ENCODE measurements around the gene CHMP2B.
A peak's percentile ranks its signal among the peaks of the same experiment; 100 is the strongest.

The CHMP2B gene, protein sequence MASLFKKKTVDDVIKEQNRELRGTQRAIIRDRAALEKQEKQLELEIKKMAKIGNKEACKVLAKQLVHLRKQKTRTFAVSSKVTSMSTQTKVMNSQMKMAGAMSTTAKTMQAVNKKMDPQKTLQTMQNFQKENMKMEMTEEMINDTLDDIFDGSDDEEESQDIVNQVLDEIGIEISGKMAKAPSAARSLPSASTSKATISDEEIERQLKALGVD

DNA sequence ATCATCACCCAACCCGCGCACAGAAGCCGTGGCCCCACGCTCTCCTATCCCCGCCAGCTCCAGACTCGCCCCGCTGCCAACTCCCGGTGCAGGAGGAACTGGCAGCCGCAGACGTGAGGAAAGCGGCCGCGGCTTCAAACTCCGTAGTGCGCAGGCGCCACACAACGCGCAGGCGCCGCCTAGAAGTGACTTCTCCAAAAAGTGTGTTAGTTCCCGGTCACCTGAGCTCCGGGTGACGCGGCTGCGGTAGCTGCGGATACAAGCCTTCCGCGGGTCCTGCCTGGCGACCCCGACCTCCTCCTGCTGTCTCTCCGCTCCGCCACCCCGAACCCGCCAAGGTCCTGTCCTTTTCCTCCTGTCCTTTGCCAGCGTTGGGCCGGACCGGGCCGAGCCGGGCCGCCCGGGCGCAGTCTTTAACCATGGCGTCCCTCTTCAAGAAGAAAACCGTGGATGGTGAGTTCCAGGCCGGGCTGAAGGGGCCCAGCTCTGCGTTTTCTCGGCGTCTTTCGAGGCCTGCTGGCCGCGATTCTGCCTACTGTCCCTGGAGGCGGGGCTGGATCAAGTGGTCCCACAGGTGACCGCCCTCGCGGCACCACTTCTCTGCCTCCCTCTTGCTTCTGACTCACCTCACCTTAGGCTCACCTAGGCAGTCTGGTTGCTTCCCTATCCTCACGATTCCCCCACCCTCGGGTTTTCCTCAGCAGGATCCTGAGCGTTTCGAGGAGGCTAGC lies at the start of gene CHMP2B:
Gene CHMP2B, plus strand, starts transcription at position 206 of the 731 bp plus-strand sequence. Its CDS starts 214 bp downstream, at position 420.
- DNase-seq = peak; percentile 72

DNA sequence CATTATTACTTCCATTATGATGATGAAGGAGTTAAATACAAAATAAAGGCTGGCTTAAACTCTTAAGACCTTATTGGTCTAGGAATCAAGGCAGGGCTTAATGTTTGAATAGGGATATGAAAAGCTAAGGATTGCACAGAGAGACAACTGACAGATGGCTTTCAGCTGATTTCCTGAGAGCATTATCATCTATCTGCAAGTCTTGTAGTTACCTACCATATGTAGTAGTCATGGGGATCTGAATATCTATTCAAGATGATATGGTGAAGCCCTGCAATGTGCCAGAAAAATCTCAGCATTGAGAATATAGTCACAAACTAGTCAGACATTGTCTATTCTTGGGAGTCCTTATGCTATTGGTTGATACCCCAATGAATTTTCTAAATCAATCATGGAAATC lies 47.5 kb upstream of the CHMP2B start:
- no peak for DNase-seq

DNA sequence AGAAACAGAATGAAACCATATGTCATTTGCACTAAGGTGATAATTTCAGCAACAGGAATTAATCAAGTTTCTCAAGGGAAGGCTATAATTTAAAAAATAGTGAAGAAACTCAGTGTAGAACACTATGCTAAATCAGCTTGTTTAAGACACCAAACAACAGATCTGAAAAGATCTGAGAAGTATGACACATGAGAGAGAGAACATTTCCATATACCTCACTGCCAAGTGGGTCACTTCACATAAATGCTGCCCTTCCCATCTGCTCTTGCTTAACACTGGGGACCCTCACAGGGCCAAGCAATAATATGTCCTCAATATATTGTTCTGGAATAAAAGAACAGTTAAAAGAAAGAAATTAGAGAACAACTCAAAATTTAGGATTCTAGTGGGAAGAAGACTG lies 45.6 kb upstream of the CHMP2B start:
- DNase-seq = no peak

DNA sequence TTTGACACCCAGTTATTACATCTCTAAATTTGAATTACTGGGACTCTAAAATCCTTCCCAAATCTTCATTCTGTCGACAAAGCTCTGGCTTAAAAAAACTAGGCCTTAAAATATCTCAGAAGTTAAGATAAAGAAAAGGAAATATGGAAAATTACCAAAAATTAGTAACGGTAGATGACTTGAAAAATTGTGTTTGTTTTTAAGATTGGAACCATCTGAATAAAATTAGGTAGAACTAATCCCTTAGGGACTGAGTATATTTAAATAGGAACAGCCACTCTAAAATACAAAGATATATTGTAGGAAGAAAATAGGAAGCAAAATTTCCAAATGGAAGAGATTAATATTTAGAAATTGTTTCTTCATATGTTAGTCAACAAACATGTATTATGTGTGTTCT lies 45.1 kb upstream of the CHMP2B start:
- DNase-seq = no peak

DNA sequence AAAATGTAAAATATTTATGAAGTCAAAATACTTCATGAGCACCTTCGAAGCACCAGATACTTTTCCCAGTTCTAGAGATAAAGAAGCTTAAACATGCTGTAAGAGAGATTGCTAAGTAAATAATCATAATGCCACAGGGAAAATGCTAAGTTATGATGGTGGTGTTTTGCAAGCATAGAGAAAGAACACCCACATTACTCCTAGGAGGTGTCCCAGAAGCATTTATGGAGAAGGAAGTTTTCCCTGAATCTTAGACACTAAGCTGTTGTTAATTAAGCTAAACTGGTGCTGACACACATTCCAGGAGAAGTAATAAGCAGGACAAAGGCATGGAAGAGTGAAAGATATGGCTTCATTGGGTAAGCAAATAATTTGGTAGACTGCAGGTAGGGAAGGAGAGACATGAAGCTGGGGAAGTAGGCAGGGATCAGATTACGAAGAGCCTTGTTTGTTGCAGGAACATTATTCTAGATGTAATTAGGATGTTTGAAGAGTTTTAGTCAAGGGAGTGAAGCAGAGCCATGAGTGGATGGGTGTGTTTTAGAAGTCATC lies 40.4 kb upstream of the CHMP2B start:
- DNase-seq = no peak

DNA sequence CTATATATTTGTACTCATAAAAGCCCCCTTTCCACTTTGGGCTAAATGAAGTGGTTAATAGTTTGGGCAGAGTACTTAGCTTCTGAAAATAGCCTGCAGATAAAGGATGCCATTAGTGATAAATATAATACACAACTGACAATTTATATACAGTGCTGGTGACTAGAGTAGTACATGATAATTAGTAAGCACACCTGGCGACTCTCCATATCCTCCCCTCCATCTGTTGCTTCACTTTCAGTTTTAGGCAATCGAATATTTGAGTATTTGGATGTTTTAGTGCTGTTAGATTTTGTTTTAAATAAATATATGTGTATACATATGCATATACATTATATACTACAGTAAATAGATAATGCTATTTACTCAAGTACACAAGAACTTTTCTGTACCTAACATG lies 35.9 kb upstream of the CHMP2B start:
- DNase-seq = no peak

DNA sequence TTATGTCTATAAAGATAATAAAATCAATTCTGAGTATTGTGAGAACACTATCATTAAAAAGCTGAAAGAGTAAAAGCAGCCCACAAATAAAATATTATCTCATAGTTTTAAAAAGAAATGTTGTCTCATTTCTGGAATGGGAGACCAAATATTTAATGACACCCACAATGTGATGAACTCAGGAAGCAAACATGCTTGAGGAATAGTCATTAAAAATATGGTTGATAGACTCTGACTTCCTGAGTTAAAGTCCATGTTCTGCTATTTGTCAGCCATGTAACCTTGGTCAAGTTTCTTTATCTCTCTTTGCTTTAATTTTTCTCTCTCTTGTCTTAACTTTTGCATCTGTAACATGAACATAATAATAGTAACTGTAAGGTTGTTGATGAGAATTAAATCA lies 35.5 kb upstream of the CHMP2B start:
- no peak for DNase-seq

DNA sequence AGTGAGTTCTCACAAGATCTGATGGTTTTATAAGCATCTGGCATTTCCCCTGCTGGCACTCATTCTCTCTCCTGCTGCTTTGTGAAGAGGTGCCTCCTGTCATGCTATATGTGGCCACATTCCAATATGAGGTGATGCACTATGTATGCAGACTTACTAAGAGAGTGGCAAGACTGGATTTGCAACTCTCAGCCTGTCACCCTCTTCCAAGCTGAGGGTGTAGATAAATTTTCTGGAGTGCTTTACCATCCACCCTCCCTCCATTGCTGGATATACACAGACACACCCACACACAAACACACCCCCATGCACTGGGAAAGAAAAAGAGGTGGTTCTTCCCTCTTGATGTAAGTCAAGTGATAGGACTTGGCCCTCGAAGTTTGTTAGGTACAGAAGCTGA lies 30.2 kb upstream of the CHMP2B start:
- DNase-seq = peak; percentile 6

DNA sequence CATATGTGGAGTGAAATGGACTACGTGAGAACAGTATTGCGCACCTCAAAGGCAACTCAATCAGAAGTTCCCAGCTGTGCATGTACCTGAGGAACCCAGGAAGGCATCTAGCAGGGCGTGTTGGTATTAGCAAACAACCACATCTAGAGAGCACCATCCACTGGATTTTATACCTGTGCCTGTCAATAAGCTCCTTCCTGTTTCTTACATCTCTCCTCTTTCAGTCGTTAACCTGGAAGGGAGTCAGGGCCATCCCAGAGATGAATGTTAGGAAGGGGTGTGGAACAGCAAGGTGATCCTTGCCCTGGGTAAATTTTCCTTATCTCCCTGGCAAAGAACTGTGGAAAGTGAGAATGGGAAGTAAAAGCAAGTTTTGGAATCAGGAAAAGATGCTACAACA lies 29.6 kb upstream of the CHMP2B start:
- no peak for DNase-seq

DNA sequence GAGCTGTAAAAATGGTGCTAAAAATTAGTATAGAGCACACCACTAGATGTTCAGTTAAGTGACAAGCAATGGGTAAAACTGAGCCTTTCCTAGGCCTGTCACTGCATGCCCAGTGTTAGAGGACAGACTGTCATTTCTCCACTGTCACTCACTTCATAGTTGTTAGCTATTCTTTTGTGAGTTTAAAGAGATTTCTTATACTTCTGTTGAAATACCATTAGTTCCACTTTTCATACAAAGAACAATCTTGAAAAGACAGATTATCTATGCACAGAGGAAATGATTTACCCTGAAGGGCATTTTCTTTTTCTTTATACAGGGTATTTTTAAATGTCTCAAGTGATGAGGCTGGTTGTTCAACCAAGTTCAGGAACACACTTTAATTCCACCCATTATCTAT lies 28.3 kb upstream of the CHMP2B start:
- DNase-seq = no peak

DNA sequence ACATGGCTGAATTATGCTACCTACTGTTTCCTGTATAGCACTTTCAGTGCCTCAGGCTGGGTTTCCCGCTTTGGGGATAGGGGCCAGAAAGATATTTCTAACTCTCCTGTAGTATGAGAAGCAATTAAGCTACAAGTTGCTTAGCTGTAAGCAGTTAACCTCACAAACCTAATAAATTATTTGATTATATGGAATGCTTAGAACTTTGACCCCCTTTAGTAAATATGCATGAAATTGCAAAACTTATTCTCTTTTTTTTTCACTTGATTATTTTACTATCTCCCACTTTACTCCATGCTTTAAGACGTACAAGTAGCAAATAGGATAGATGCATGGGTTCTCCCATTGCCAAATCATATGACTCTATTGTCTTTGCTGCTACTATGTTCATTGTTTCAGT lies 27.5 kb upstream of the CHMP2B start:
- DNase-seq = no peak

DNA sequence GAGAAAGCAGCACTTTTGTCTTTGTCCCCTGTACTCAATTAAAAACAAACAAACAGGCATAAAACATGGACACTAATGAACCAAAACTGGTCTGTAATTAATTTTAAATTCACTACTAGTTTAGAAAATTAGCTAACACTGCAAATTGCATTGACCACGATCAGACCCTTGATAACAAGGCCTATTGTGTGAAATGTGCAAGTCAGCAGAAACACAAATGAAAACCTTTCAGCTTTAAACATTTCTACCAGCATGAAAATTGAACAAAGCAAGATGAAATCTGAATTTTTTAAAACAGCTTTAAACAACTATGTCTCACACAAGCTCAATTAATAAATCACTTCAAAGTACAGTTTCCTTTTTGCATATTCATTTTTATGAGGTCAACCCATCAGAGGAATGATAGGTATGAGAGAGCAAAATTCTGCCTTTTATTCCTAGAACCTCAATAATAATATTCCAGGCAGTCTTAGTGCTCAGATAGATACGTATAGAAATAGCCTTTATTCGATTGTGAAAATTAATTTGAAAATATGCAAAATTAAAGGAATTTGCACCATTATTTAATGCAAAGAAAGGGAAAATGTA lies 27.0 kb upstream of the CHMP2B start:
- no peak for DNase-seq

DNA sequence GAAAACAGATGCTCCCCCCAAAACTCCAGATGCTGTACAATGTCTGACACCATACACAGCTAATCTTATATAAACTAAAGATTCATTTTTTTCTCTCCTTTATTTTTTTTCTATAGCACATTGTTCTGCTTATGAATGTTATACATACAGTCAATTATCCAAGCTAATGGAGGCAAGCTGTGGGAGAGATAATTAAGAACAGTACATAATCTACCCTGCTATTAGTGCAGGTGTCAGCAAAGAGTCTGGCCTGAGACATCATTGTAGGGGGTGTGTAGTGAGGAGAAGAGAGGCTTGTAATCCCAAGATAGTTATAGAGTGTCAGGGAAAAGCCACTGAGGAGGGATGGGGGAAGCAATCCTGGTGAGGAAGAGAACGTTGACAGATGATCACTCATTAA lies 25.4 kb upstream of the CHMP2B start:
- no peak for DNase-seq

DNA sequence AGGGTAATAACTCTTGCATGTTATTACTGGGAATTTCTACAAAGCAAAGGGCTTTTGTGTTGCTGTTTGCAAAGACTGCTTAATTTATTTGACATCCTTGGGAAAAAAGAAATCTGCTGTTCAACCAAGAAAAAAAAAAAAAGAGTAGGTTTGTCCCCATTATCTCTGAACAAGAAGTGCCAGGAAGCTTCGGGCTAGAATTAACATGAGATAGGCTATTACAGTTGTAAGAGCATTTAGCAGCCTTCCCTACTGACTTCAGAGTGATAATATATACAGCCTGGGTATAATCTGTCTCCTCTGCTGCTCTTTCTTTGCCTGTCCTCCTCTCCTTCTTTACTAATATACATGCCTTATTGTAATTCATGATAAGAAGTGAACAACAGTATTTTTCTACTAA lies 23.3 kb upstream of the CHMP2B start:
- DNase-seq = no peak

DNA sequence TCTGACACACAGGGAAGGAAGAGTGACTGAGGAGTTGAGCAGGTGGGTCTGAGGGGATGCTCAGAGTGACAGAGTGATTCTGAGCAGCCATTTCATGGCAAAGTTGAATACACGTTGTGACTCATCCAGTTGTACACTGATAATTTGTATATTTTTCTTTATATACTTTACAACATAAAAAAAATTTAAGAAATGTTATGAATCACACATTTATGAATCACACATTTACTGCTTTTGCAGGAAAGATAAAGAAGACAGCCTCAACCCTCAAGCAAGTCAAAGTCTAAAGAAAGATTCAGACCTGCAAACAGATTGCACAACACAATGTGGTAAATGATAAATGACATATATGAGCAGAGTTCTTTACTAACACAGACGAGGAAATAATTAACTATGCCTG lies 21.0 kb upstream of the CHMP2B start:
- DNase-seq = no peak

DNA sequence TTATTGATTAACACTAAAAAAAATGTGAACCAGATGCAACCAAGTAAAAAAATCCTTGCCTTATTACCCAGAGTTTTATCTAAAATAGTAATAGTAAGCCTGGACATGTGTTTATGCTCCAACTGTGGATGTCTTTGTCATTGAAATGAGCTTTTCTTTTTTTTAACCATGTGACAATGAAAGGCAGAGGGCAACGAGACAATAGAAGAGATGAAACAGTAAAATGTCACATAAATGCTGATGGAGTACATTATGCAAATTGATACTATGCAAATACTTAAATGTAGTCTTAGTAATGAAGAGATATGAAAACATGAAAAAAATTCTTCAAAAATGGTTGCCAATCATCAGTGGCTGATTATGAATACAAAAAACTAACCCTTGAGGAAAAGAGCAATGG lies 20.5 kb upstream of the CHMP2B start:
- DNase-seq = no peak

DNA sequence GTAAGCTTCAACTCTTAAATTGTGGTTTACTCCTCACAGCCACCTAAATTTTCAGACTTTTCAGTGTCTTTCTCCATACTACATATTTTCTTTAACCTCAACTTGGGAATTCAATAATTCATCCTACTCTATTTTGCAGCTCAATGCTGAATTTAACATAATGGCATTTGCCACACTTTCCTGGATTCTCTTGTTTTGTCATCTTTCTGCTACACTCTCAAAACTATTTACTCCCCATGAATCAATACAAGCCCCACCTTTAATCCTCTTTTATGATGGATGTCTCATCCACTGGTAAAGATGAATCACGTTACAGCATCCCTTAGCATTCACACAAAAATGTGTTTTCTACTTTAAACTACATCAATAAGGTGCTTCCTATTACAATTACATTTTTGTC lies 19.6 kb upstream of the CHMP2B start:
- no peak for DNase-seq

DNA sequence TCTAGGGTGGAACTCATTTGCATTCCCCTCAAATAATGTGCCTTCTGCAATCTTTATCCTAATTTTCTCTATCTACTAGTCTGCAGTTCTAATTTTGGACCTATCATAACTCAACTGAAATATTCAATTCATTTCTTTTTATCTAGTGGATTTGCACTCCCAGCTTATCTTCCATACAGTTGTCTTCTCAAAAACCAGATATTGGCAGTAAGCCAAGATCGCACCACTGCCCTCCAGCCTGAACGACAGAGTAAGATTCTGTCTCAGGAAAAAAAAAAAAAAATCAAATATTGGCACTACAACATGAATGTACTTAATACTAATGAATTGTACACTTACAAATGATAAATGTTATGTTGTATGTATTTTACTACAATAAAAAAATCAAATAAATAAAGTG lies 18.0 kb upstream of the CHMP2B start:
- DNase-seq = no peak

DNA sequence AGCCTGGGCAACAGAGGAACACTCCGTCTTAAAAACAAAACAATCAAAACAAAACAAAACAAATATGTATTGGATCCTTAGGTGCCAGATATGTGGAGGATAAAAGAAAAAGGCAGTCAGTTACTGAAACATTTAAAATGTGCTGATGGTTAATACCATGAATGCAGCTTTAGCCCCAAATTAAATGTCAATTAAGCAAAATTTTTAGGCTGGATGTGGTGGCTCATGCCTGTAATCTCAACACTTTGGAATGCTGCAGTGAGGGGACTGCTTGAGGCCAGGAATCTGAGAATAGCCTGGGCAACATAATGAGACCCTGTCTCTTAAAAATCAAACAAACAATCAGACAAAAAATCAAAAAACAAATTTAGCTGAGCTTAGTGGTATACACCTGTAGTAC lies 8.5 kb upstream of the CHMP2B start:
- no peak for DNase-seq

DNA sequence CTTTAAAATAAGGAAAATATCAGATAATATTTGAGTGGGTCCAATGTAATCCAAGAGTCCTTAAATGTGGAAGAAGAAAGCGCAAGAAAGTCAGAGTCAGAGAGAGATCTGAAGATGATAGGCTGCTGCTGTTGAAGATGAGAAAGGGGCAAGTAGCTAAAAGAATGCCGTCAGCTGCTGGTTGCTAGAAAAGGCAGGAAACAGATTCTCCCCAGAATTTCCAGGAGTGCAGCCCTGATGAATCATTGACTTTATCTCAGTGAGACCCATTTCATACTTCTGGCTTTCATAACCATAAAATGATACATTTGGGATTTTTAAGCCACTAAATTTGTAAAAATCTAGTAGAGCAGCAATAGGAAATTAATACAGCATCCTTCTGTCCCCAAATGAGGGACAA lies 7.5 kb upstream of the CHMP2B start:
- DNase-seq = no peak

DNA sequence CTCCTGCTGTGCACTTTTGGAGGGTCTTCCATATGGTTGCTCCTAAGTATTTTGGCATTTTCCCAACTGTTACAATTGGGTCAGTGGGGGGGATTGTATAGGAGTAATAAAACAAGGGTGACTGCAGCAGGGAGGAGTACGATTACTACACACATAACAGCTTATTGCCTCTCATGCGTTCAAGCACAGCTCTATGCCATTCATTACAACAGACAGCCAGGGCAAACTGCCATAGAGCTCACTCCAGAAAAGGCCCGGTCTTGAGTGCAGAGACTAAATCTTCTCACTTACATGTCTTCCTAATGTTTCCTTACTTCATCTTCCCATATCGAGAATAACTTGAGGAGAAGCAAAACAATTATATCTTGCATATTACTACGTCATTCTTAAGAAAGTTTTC lies 1.4 kb upstream of the CHMP2B start:
- DNase-seq = peak; percentile 12

DNA sequence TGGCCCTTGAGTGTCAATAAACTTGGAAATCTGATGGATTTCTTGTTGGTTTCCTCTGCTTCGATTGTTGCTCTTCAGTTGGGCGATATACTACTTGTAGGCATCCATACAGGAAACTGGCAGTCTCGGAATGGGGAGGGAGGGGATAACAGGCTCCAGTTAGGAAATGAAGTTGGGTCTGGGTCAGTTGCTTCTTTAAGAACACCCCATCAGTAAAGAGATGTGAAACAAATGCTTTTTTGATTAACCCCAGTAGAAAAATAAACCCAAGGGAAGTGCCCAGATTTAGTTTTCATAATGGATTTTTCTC lies 681 bp downstream of the CHMP2B start:
- DNase-seq = no peak

DNA sequence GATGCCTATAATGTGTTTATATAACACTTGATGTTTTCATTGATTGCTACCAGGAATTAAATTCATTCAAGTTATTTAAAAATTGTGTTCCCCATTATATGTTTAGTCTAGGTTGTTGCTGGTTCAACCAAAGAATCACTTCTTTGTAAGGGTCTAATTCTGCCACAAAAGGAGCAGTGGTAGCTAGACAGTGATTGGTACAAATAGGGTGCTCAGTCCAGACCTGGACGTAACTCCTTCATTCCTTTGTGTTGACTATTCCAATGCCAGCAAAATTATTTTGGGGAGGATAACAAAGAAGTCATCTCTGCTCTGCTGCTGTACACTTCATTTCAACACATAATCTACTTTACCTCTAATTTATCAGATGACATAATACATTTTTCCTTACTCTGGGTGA lies 1.2 kb downstream of the CHMP2B start:
- DNase-seq = no peak

DNA sequence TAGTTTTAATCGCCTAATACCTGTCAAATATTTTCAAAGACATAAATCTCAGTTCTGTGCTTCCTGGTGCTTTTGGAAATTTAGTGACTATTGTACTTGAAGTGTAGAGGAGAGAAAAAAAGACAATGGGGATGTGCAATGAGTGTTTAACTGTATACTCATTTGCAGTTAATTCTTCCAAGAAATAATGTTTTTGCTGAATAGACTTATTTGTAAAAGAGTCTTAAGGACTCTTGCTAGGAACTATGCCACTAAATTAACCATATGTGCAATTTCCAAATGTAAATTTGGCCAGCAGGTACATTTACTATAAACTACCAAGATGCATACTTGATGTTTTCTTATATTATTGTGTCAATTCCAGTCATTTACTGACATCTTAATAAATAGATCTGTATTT lies 2.0 kb downstream of the CHMP2B start:
- DNase-seq = no peak

DNA sequence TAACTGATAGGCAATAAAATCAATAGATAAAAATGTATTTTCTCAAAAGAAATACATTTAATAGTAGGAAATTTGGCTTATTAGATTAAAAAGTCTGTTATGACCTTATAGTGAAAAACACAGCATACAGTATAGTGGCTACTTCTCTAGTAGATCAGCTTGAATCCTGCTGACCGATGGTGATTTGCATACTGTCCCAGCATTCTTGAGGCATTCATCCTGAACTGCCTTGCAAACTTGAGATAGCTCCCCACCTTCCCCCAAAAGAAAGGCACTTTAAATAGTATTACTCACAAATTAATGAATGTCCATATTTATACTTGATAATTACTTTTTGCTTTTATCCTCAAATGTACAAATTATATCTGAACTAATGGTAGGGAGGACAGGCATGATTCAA lies 6.7 kb downstream of the CHMP2B start:
- DNase-seq = no peak
